OCI-LY1 (cell line): ENCODE results near the gene PTCH1.

Experiments
- H2AFZ ChIP-seq: fragments of 200-600 bp; sonication (generic), shearing (Covaris generic); 2 replicates; pipeline ENCODE4 v1.6.0; 2014; ENCODE audit warnings: antibody characterized with exemption, mild to moderate bottlenecking, low read length
- H3F3A ChIP-seq: fragments of 200-600 bp; sonication (generic), shearing (Covaris generic); 2 replicates; pipeline ENCODE4 v1.6.0; 2014; ENCODE audit warnings: mild to moderate bottlenecking, antibody characterized with exemption, low read length, moderate library complexity; ENCODE audit not compliant: insufficient read depth
- H3K27ac ChIP-seq: fragments of 200-600 bp; sonication (generic); 2 replicates; pipeline ENCODE4 v1.5.1; 2014; ENCODE audit warnings: low read length, mixed run types, mild to moderate bottlenecking, low read depth; ENCODE audit not compliant: poor library complexity, severe bottlenecking
- H3K27me3 ChIP-seq: fragments of 200-600 bp; sonication (generic); 2 replicates; pipeline ENCODE4 v1.6.0; 2014; ENCODE audit warnings: antibody characterized with exemption, mild to moderate bottlenecking, low read length, moderate library complexity; ENCODE audit not compliant: insufficient read depth
- H3K36me3 ChIP-seq: fragments of 200-600 bp; sonication (generic); 2 replicates; pipeline ENCODE4 v1.6.1; 2014; ENCODE audit warnings: mild to moderate bottlenecking, antibody characterized with exemption, low read length, moderate library complexity, mixed read lengths; ENCODE audit not compliant: insufficient read depth
- H3K4me1 ChIP-seq: fragments of 200-600 bp; sonication (generic); 2 replicates; pipeline ENCODE4 v1.5.1; 2014; ENCODE audit warnings: mild to moderate bottlenecking, low read length, moderate library complexity; ENCODE audit not compliant: insufficient read depth, severe bottlenecking
- H3K4me2 ChIP-seq: fragments of 200-600 bp; sonication (generic), shearing (Covaris generic); 2 replicates; pipeline ENCODE4 v1.6.1; 2014; ENCODE audit warnings: low read length
- H3K4me3 ChIP-seq: fragments of 200-600 bp; sonication (generic); 2 replicates; pipeline ENCODE4 v1.5.1; 2014; ENCODE audit warnings: low read length, low read depth, mild to moderate bottlenecking, mixed read lengths; ENCODE audit not compliant: poor library complexity, severe bottlenecking
- H3K79me2 ChIP-seq: fragments of 200-600 bp; shearing (Covaris generic); 2 replicates; pipeline ENCODE4 v1.6.1; 2016; ENCODE audit warnings: mixed run types, low read length, mixed read lengths; ENCODE audit not compliant: insufficient read depth
- H3K9ac ChIP-seq: fragments of 200-600 bp; sonication (generic), shearing (Covaris generic); 2 replicates; pipeline ENCODE4 v1.6.1; 2014; ENCODE audit warnings: mild to moderate bottlenecking, low read length, mixed read lengths
- H3K9me2 ChIP-seq: fragments of 200-600 bp; sonication (generic), shearing (Covaris generic); 2 replicates; pipeline ENCODE4 v1.6.1; 2014; ENCODE audit warnings: low read depth, mild to moderate bottlenecking, low read length, mixed read lengths
- H3K9me3 ChIP-seq: fragments of 200-600 bp; shearing (Covaris generic); 2 replicates; pipeline ENCODE4 v1.6.1; 2014; ENCODE audit warnings: low read length, mixed read lengths
- H4K20me1 ChIP-seq: fragments of 200-600 bp; sonication (generic), shearing (Covaris generic); 2 replicates; pipeline ENCODE4 v1.6.0; 2016; ENCODE audit warnings: mild to moderate bottlenecking, low read length; ENCODE audit not compliant: insufficient read depth
- CTCF ChIP-seq: fragments of 200-600 bp; sonication (generic), shearing (Covaris generic); IDR thresholded peaks from 2 replicates; pipeline ENCODE4 v1.5.1; 2017; ENCODE audit warnings: mild to moderate bottlenecking, antibody characterized with exemption, low read length, moderate library complexity, mixed read lengths
- EZH2 ChIP-seq: fragments of 200-600 bp; sonication (generic), shearing (Covaris generic); IDR thresholded peaks from 2 replicates; pipeline ENCODE4 v1.8.0; 2017; ENCODE audit warnings: borderline replicate concordance, mixed run types, mild to moderate bottlenecking, antibody characterized with exemption, low read length, moderate library complexity, mixed read lengths

The PTCH1 gene

GRCh38 chr9:95505072-95505716 lies 11.6 kb downstream of the PTCH1 start:
- TF ChIP-seq EZH2 (no peak), CTCF (no peak)
- no peaks in the 10 kb centered on the region for H3K27me3 ChIP-seq
- no peak overlapping the region for H2AFZ ChIP-seq
- H3F3A ChIP-seq, result no peaks in the 10 kb centered on the region
- peak overlapping the region; percentile 83 for H3K9ac ChIP-seq
- peaks cover 29% of the 10 kb centered on the region; the same call in 1 of the 2 replicates for H3K36me3 ChIP-seq
- H3K79me2 ChIP-seq, result peaks cover 49% of the 10 kb centered on the region
- H3K9me3 ChIP-seq, result no peaks in the 10 kb centered on the region
- H3K4me2 ChIP-seq, result peak overlapping the region; percentile 89
- H3K27ac ChIP-seq, result peak overlapping the region; percentile 86
- peaks cover 56% of the 10 kb centered on the region for H3K4me1 ChIP-seq
- H3K9me2 ChIP-seq, result no peaks in the 10 kb centered on the region
- H4K20me1 ChIP-seq, result no peaks in the 10 kb centered on the region
- peak overlapping the region; percentile 91 for H3K4me3 ChIP-seq

- Histone ChIP-seq H3K36me3 (peaks cover 32% of the 10 kb centered on the region; the same call in 1 of the 2 replicates), H3F3A (no peaks in the 10 kb centered on the region), H3K9me3 (no peaks in the 10 kb centered on the region), H2AFZ (no peak overlapping the region), H3K27ac (peak overlapping the region; percentile 86), H3K9me2 (no peaks in the 10 kb centered on the region), H3K9ac (peak overlapping the region; percentile 83), H3K4me1 (peaks cover 49% of the 10 kb centered on the region), H3K4me2 (peak overlapping the region; percentile 89), H4K20me1 (no peaks in the 10 kb centered on the region), H3K4me3 (peak overlapping the region; percentile 91), H3K27me3 (no peaks in the 10 kb centered on the region), H3K79me2 (peaks cover 49% of the 10 kb centered on the region)
- no peak for TF ChIP-seq EZH2
- no peak; the same call in 1 of the 2 replicates for TF ChIP-seq CTCF
Measured at GRCh38 chr9:95504053-95504963, 12.5 kb downstream of the PTCH1 start.

- peak overlapping the region; percentile 60 for H3K4me2 ChIP-seq
- H4K20me1 ChIP-seq, result no peaks in the 10 kb centered on the region
- H3K4me3 ChIP-seq, result peak overlapping the region; percentile 33
- no peaks in the 10 kb centered on the region for H3K9me2 ChIP-seq
- H3K9me3 ChIP-seq, result no peaks in the 10 kb centered on the region
- no peak for TF ChIP-seq EZH2
- no peak for TF ChIP-seq CTCF
- H2AFZ ChIP-seq, result no peak overlapping the region
- H3K79me2 ChIP-seq, result peaks cover 50% of the 10 kb centered on the region
- no peaks in the 10 kb centered on the region for H3K27me3 ChIP-seq
- H3K9ac ChIP-seq, result peak overlapping the region; percentile 16; the same call in 1 of the 2 replicates
- H3F3A ChIP-seq, result no peaks in the 10 kb centered on the region
- peak overlapping the region; percentile 53 for H3K27ac ChIP-seq
- peaks cover 51% of the 10 kb centered on the region for H3K4me1 ChIP-seq
- H3K36me3 ChIP-seq, result peaks cover 38% of the 10 kb centered on the region; the same call in 1 of the 2 replicates
Measured at GRCh38 chr9:95503369-95503768, 13.4 kb downstream of the PTCH1 start.
